ENCODE results near the gene MYL10.
"Not testable (repeated sequence)": the region's sequence is repeated elsewhere in the genome, so short reads cannot be mapped to it uniquely, and the experiment has no call there.

MYL10 gene

GRCh38 chr7:101618916-101619315 is 10.2 kb downstream of the MYL10 start:
- DNase-seq (ENCODE audit: low read depth) = no peak

GRCh38 chr7:101618207-101618839 is 10.8 kb downstream of the MYL10 start:
- DNase-seq (ENCODE audit: low read depth) = no peak

DNA sequence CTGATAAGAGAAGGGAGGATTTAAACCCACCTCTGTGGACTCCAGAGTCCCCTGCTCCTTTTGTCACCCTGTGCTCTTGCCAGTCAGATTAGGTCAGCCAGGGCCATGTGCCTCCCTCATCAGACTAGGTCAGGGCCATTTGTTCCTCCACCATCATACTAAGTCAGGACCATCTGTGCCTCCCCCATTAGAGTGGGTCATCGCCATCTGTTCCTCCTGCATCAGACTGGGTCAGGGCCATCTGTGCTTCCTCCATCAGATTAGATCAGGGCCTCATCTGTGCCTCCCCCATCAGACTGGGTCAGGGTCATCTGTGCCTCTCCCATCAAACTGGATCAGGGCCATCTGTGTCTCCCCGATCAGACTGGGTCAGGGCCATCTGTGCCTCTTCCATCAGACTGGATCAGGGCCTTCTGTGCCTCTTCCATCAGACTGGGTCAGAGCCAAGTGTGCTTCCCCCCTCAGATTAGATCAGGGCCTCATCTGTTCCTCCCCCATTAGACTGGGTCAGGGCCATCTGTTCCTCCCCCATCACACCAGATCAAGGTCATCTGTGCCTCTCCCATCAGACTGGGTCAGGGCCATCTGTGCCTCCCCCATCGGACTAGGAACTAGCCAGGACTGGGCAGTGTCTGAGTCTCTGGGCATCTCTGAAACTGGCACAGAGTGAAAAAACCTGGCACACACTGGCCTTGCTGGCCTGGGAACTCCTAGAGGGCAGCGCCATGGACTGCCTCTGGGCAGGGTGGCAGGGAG is 11.5 kb downstream of the MYL10 start:
- no peak for DNase-seq (ENCODE audit: low read depth)

GRCh38 chr7:101615446-101615845 is 13.7 kb downstream of the MYL10 start:
- DNase-seq (ENCODE audit: low read depth) = no peak

- no peak for DNase-seq (ENCODE audit: low read depth)
Measured at GRCh38 chr7:101614939-101615302, 14.2 kb downstream of the MYL10 start.

DNA sequence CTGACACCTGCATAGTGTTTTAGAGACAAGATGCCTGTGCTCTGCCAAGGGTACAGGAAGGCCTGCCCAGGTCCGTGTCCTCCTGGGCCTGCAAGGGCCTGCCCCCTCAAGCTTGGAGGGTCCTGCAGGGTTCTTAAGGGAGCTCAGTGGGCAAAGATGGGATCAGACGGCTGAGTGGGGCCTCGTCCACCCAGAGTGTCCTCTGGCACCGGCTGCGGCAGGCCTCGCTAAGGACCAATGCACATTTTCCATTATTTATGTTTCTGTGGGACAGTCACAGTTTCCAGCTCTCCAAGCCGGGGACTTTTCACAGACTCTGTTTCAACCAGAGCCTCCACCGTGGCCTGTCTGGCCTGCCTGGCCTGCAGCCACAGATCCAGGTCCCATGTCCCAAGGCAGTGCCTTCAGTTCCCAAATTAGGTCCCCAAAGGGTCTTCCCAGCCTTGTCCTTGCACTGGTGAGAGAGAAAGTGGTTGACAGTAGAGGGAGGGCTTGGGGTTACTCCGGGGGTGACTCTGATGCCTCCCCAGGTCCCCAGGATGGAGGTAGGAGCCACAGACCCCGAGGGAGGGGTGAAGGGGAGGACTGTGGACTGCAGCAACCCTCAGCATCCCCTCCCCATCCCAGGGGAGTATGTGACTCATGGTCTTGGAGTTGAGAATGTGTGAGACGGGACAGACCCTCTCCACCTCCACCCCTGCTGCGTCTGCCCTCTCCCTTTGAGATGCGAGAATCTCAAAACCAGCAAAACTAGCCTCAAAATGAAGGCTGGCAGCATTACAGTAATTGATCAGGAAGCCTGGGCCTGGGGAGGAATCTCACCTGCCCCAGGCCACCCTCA is 14.8 kb downstream of the MYL10 start:
- DNase-seq (ENCODE audit: low read depth) = no peak

DNA sequence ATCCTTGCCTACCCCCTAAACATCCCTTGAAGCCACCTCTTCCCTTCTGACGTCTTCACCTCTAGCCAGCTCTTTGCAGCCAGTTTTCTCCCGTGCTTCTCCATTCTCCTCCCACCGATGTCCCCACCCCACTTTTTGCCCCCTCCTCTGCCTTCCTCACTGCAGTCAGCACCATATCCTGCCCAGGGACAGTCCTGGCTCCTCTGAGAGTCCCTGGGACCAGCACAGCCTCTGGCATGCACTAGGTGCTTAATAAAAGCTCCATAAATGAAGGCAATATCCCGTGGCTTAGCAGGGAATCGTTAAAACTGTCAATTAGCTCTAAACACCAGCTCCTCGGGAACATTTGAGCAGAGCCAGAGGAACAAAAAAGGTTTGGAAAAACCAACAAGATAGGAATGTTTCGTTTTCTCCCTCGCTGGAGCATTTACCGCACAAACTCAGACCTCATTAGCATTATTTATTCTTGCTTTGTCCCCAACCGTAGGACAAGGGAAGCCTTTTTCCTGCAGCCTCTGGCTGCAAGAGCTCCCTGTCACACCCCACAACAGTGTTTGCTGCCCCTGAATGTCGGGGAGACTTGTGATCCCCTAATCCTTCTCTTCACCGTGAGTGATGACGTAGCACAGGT is 16.1 kb downstream of the MYL10 start:
- DNase-seq (ENCODE audit: low read depth) = no peak

GRCh38 chr7:101608772-101609713 is 20.1 kb downstream of the MYL10 start:
- no peak for DNase-seq (ENCODE audit: low read depth)

DNA sequence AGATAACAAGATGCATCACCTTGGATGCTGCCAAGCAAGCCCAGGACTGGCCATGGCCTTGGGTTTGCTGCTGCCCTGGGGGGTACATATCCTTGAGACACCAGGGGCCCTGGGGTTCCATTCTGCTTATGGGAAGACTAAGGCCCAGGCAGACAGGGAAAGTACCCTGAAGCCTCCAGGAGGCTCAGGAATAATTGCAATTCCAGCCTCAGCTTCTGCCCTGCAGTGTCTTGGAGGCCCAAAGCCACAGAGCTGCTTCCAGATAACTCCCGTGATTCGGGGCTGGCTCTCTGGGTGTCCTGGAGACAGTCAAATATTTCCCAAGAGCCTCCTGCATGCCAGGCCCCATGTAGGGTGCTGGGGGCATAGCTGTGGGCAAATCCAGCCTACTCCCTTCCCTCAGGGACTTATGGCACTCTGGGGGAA is 22.6 kb downstream of the MYL10 start:
- no peak for DNase-seq (ENCODE audit: low read depth)

DNA sequence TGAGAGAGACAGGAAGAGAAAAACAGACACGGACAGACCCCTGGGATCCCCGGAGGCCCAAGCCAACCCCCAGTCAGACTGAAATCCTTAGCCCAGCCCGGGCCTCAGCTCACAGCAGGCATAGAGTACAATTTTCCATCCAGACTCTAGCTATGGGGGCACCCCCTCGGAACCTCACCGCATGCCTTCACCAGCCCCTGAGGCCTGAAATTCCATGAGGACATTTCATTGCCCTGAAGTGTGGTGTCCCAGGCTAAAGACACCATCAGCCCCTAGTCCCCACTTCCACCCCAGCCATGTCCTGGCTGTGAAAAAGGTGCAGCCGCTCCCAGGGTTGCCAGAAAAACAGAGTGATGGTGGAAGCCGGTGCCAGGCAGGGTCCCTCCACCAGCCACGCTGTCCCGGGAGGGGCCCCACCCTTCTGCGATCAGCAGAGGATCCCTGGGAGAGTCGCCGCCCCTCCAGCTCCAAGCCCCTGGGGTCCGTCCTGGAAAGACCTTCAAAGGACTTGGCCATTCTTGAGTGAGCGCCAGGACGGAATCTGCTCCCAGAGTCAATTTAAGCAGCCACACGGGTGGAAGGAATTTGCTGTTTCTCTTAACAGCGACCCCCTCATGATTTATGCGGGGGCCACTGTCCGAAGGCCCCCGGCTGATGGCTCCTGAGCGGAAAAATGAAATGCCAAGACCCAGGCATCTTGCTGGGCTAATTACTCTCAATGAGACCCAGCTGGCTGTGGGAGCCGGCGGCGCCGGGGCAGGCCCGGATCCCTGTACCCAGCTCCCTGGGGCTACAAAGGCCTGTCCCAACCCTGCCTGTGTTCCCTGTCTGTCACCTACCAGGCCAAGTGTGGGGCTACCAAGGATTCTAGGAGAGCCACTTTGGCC is 23.2 kb downstream of the MYL10 start:
- no peak for DNase-seq (ENCODE audit: low read depth)

DNA sequence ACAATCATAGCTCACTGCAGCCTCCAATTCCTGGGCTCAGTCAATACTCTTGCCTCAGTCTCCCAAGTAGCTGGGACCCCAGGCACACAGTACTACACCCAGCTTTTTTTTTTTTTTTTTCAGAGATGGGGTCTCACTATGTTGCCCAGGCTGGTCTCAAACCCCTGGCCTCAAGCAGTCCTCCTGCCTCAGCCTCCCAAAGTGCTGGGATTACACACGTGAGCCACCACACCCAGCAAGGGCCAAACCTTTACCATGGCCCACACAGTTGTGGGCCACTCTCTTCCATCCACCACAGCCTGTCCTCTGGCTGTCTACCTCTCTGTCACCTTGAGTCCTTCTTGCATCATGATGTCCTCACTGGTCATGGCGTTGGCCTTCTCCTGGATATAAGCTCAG is 24.2 kb downstream of the MYL10 start:
- DNase-seq (ENCODE audit: low read depth) = not testable (repeated sequence)

DNA sequence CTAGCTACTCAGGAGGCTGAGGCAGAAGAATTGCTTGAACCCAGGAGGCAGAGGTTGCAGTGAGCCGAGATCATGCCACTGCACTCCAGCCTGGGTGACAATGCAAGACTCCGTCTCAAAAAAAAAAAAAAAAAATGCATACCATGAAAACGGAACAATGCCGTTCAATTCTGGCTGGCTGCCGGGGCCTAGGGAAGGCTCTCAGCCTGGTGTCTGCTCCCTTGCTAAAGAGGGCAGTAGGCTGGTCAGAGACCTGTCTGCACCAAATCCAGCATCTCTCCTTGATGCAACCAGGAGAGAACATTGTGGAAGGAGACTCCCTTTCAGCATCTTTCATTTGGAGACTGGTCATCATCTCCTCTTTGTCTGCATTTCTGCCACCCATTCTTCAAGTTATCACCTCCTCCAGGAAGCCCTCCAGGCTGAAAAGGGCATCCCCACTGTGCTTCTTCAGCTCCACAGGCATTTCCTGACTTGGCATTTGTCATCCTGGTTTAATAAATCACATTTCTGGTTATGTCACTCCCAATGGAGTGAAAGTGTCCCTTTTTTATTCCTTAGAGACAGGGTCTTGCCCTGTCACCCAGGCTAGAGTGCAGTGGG is 24.7 kb downstream of the MYL10 start:
- DNase-seq (ENCODE audit: low read depth) = no peak

GRCh38 chr7:101602484-101603241 is 26.4 kb downstream of the MYL10 start:
- peak; percentile 51 for DNase-seq (ENCODE audit: low read depth)

DNA sequence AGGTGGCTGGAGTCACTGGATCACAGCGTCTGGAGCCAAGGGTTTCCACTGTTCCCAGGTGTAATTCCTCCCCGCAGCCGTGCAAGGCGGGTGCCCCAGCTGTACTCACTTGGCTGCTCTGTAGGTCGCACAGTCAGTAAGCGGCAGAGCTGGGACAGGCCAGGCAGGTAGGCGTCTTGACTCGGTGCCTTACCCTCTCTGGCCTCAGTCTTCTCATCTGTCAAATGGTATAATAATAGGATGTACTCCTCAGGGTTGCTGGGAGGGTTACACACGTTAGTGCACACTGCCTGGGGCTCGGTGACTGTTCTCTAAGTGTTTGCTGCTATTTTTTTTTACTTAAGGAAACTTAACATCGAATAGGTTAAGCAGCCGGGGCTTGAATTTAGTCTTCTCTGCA is 27.0 kb downstream of the MYL10 start:
- DNase-seq (ENCODE audit: low read depth) = no peak

- DNase-seq (ENCODE audit: low read depth) = no peak
Measured at GRCh38 chr7:101599787-101600186, 29.3 kb downstream of the MYL10 start.

GRCh38 chr7:101598986-101599771 is 29.9 kb downstream of the MYL10 start:
- no peak for DNase-seq (ENCODE audit: low read depth)

DNA sequence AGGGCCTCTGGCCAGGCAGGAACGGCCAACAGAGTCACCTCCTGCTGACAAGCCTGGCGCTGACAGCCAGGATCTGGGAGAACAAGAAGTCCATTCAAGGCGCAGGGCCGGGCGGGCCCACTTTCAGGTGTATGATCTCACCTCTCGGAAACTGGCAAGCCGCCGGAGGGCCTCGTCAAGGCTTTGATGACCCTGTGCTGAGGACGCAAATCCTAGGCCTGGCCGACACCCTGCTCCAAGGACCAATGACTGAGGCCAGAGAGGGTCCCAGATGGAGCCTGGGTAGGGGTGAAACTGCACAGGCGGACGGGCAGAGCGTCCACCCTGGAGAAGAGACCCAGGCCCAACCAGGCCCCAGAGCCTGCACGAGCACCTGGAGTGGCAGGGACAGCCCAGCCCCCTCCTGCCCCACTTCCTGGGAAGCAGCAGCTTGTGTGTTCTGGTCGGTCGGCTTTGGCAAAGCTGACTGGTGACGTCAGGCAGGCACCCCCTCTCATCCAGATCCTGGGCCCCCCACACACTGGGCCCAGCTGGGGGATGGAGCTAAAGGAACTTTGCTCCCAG is 30.6 kb downstream of the MYL10 start:
- DNase-seq (ENCODE audit: low read depth) = no peak

DNA sequence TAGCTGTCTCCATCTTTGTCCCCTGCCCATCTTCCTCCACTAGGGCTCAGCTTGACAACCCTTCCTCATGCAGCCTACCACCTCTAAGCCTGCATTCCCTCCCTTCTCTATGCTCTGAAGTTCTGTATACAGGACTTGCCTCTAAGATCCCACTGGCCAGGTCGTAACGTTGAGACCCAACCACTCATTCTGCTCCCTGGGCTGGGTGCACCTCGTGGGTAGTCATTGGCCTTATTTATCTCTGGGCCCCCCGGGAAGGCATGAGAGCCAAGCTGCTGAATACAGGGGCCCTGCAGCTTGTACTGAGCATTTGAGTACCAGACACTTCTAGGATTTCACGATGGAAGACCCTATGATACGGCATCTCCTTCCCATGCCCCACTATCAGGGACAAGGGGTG is 31.2 kb downstream of the MYL10 start:
- no peak for DNase-seq (ENCODE audit: low read depth)
